Naive thymus-derived CD4-positive, alpha-beta T cell (primary cell): ENCODE data around the gene COMMD9. TPM values are rescaled to one million over a fixed set of nuclear protein-coding genes. Genes with fewer than 3 reads are reported as not detected.
"Not testable (repeated sequence)": the region's sequence is repeated elsewhere in the genome, so short reads cannot be mapped to it uniquely, and the experiment has no call there.

ENCODE experiments used
- ATAC-seq: fragments of 150-1000 bp; cut with Tn5 transposase; 2 replicates; pipeline ENCODE4 v1.10.0; 2021; ENCODE audit warnings: mild to moderate bottlenecking, moderate library complexity
- CTCF ChIA-PET: fragments of 350-600 bp; sonication (Branson Sonifier 250); formaldehyde crosslinking; loops from one replicate; lab custom pipeline; 2021; ENCODE audit warnings: antibody characterized with exemption; lab: Charles Lee
- POLR2A ChIA-PET: fragments of 350-600 bp; sonication (Branson Sonifier 250); formaldehyde crosslinking; loops from one replicate; lab custom pipeline; 2021; ENCODE audit warnings: antibody characterized with exemption, inconsistent platforms; lab: Charles Lee
- DNase-seq, 9 donors: peaks; one replicate each; pipeline versions ENCODE4 v3.0.0 to v3.0.0-alpha.2; 2020 to 2022; ENCODE audit warnings: mixed read lengths in 1 of 9
- H3K27ac ChIP-seq: one replicate; pipeline ENCODE4 v1.7.0; 2013; ENCODE audit warnings: mild to moderate bottlenecking, low read depth, low read length, moderate library complexity
- H3K27me3 ChIP-seq, 2 donors: one replicate each; pipeline ENCODE4 v1.7.0; 2013; ENCODE audit warnings: low read length in 2 of 2, mild to moderate bottlenecking in 2 of 2, moderate library complexity in 2 of 2; ENCODE audit not compliant: control insufficient read depth in 2 of 2, insufficient read depth in 2 of 2
- H3K36me3 ChIP-seq, 3 experiments: 1 replicate in 2 of 3; 2 replicates in 1 of 3; pipeline ENCODE4 v1.7.0; 2013; ENCODE audit warnings: low read length in 3 of 3, mild to moderate bottlenecking in 3 of 3, moderate library complexity in 1 of 3; ENCODE audit not compliant: insufficient read depth in 3 of 3, control insufficient read depth in 2 of 3
- H3K4me1 ChIP-seq, 2 donors: one replicate each; pipeline ENCODE4 v1.7.0; 2013; ENCODE audit warnings: low read length in 2 of 2, mild to moderate bottlenecking in 2 of 2, moderate library complexity in 1 of 2; ENCODE audit not compliant: control insufficient read depth in 2 of 2, insufficient read depth in 2 of 2
- H3K4me3 ChIP-seq: 2 replicates; pipeline ENCODE4 v1.7.0; 2013; ENCODE audit warnings: mild to moderate bottlenecking, low read length
- H3K9me3 ChIP-seq, 3 experiments: 1 replicate in 2 of 3; 2 replicates in 1 of 3; pipeline ENCODE4 v1.7.0; 2013; ENCODE audit warnings: low read length in 3 of 3; ENCODE audit not compliant: control insufficient read depth in 2 of 3
- H3K27ac Mint-ChIP-seq, 9 donors: one replicate each; pipeline ENCODE4 v1.8.0; 2020 to 2022; ENCODE audit warnings: mixed read lengths in 9 of 9, mild to moderate bottlenecking in 8 of 9, moderate library complexity in 5 of 9, inconsistent platforms in 2 of 9
- H3K27me3 Mint-ChIP-seq, 5 donors: one replicate each; pipeline ENCODE4 v1.8.0; 2021 to 2022; ENCODE audit warnings: mixed read lengths in 5 of 5, mild to moderate bottlenecking in 1 of 5
- H3K36me3 Mint-ChIP-seq, 5 donors: one replicate each; pipeline ENCODE4 v1.8.0; 2020 to 2022; ENCODE audit warnings: mixed read lengths in 5 of 5, mild to moderate bottlenecking in 3 of 5, inconsistent platforms in 1 of 5
- H3K4me1 Mint-ChIP-seq, 7 donors: one replicate each; pipeline ENCODE4 v1.8.0; 2020 to 2022; ENCODE audit warnings: mixed read lengths in 7 of 7, mild to moderate bottlenecking in 3 of 7, inconsistent platforms in 1 of 7
- H3K4me3 Mint-ChIP-seq, 10 donors: one replicate each; pipeline ENCODE4 v1.8.0; 2020 to 2022; ENCODE audit warnings: mild to moderate bottlenecking in 10 of 10, mixed read lengths in 10 of 10, moderate library complexity in 6 of 10, inconsistent platforms in 2 of 10
- H3K9me3 Mint-ChIP-seq, 11 donors: one replicate each; pipeline ENCODE4 v1.8.0; 2020 to 2022; ENCODE audit warnings: mixed read lengths in 11 of 11, mild to moderate bottlenecking in 4 of 11, inconsistent platforms in 1 of 11, moderate library complexity in 1 of 11
- intact Hi-C, 2 donors: fragments of 100-400 bp; cut with micrococcal nuclease; formaldehyde crosslinking; loops; one replicate each; pipeline ENCODE4 v1.15.1; 2023
- polyA plus RNA-seq, 2 donors: library from polyadenylated mRNA; unstranded; fragments of 300-500 nt; fragmentation: Illumina TruSeq; gene quantifications; one replicate each; pipeline ENCODE4 v1.2.3, GENCODE V29; 2021
- total RNA-seq, 6 experiments: library from RNA in 5 of 6; stranded (reverse) in 5 of 6; gene quantifications; 1 replicate in 5 of 6; 2 replicates in 1 of 6; pipeline ENCODE4 v1.2.3 and lab custom pipeline; 2021 to 2026

The COMMD9 gene
- total and polyA plus RNA-seq, 7 experiments from 2014 or later, result 42.6 to 86.1 (median 49.5) TPM

DNA sequence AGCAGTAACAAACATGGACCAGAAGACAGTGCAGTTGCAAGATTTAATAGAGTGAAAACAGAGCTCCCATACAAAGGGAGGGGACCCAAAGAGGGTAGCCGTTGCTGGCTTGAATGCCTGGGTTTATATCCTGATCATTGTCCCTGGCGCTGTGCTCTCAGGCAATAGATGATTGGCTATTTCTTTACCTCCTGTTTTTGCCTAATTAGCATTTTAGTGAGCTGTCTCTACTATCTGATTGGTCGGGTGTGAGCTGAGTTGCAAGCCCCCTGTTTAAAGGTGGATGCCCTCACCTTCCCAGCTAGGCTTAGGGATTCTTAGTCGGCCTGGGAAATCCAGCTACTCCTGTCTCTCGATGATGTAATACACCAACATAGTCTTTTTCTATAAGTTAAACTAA, 36.2 kb upstream of the COMMD9 start:
- intact Hi-C loops, H3K27me3 ChIP-seq, H3K36me3 ChIP-seq, POLR2A ChIA-PET, H3K27ac ChIP-seq, H3K9me3 ChIP-seq, H3K4me3 ChIP-seq, H3K36me3 Mint-ChIP-seq, H3K9me3 Mint-ChIP-seq, ATAC-seq, H3K4me1 ChIP-seq, DNase-seq, H3K4me3 Mint-ChIP-seq, H3K27ac Mint-ChIP-seq, CTCF ChIA-PET, H3K4me1 Mint-ChIP-seq: not testable (repeated sequence)
- H3K27me3 Mint-ChIP-seq, result peaks cover 6 to 20% (median 11%) of the 10 kb centered on the region in 5 donors

- POLR2A ChIA-PET, H3K4me3 Mint-ChIP-seq, H3K4me1 ChIP-seq, intact Hi-C loops, H3K4me3 ChIP-seq, H3K36me3 Mint-ChIP-seq, H3K9me3 Mint-ChIP-seq, ATAC-seq, H3K4me1 Mint-ChIP-seq, DNase-seq, H3K27me3 ChIP-seq, H3K27ac Mint-ChIP-seq, CTCF ChIA-PET, H3K9me3 ChIP-seq, H3K27ac ChIP-seq, H3K36me3 ChIP-seq: not testable (repeated sequence)
- peaks cover 6 to 20% (median 11%) of the 10 kb centered on the region in 5 donors for H3K27me3 Mint-ChIP-seq
These were observed 35.7 kb upstream of the COMMD9 start for GRCh38 chr11:36324956-36325355.

GRCh38 chr11:36317992-36318391, 28.8 kb upstream of the COMMD9 start:
- no peaks in the 10 kb centered on the region for H3K36me3 Mint-ChIP-seq
- no peak overlapping the region for H3K4me3 Mint-ChIP-seq
- POLR2A ChIA-PET, result no interaction called here
- no peaks in the 10 kb centered on the region for H3K9me3 Mint-ChIP-seq
- intact Hi-C loops, result no loop called here
- no peaks in the 10 kb centered on the region for H3K4me1 ChIP-seq
- CTCF ChIA-PET, result no interaction called here
- no peak overlapping the region for H3K4me3 ChIP-seq
- H3K9me3 ChIP-seq, result no peaks in the 10 kb centered on the region
- DNase-seq (no peak), ATAC-seq (no peak)
- no peaks in the 10 kb centered on the region for H3K4me1 Mint-ChIP-seq
- no peak overlapping the region for H3K27ac Mint-ChIP-seq
- no peaks in the 10 kb centered on the region for H3K27me3 ChIP-seq
- H3K27me3 Mint-ChIP-seq, result peaks cover 11 to 38% (median 36%) of the 10 kb centered on the region in 5 donors
- H3K36me3 ChIP-seq, result no peaks in the 10 kb centered on the region
- no peak overlapping the region for H3K27ac ChIP-seq

GRCh38 chr11:36316049-36316448, 26.8 kb upstream of the COMMD9 start:
- POLR2A ChIA-PET, result no interaction called here
- Mint-ChIP-seq H3K9me3 (no peaks in the 10 kb centered on the region), H3K4me1 (no peaks in the 10 kb centered on the region), H3K36me3 (no peaks in the 10 kb centered on the region), H3K27ac (no peak overlapping the region), H3K4me3 (no peak overlapping the region), H3K27me3 (peaks cover 11 to 40% (median 36%) of the 10 kb centered on the region in 5 donors)
- CTCF ChIA-PET, result no interaction called here
- no peaks in the 10 kb centered on the region for H3K27me3 ChIP-seq
- no peak for ATAC-seq
- DNase-seq, result no peak
- no peak overlapping the region for H3K4me3 ChIP-seq
- H3K9me3 ChIP-seq, result no peaks in the 10 kb centered on the region
- intact Hi-C loops, result no loop called here
- H3K27ac ChIP-seq, result no peak overlapping the region
- H3K36me3 ChIP-seq, result no peaks in the 10 kb centered on the region
- H3K4me1 ChIP-seq, result no peaks in the 10 kb centered on the region

- Mint-ChIP-seq H3K27me3 (peaks cover 19 to 42% (median 41%) of the 10 kb centered on the region in 5 donors), H3K4me3 (no peak overlapping the region), H3K36me3 (no peaks in the 10 kb centered on the region), H3K4me1 (no peaks in the 10 kb centered on the region), H3K27ac (no peak overlapping the region), H3K9me3 (peaks cover 0 to 5% (median 0%) of the 10 kb centered on the region in 11 donors)
- no peaks in the 10 kb centered on the region for H3K36me3 ChIP-seq
- ATAC-seq (no peak), DNase-seq (no peak)
- no peak overlapping the region for H3K4me3 ChIP-seq
- ChIA-PET CTCF (no interaction called here), POLR2A (no interaction called here)
- no peaks in the 10 kb centered on the region for H3K4me1 ChIP-seq
- no peaks in the 10 kb centered on the region for H3K27me3 ChIP-seq
- no peak overlapping the region for H3K27ac ChIP-seq
- intact Hi-C loops, result no loop called here
- H3K9me3 ChIP-seq, result no peaks in the 10 kb centered on the region
These were observed 25.2 kb upstream of the COMMD9 start for GRCh38 chr11:36314434-36314767.

DNA sequence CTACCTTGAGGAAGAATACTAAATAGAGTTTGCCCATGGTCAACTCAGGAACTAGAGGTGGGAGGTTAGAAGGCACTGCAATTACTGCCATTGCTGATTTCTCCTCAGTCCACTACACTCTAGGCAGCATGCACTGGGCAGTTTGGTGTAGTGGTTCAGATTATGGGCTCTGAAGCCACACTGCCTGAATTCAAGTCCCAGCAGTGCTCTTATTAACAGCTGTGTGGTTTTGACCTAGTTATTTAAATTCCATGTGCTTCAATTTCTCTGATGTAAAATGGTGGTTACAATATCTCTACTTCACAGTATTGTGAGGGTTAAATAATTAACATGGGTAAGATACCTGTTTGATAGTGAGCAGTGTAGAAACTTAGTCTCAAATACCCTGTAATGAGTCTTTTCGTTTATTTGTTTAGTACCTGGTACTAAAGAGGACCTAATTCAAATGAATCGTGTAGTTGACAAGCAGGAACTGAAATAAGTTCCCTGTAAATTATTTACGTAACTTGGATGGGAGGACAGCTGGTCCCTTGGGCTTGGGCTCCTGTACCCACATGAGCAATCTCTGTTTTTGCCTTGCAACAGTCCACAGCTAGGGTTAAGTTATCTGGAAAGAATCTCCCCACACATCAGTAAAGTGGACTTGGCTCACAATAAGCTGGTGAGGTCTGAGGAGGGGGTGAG, 24.7 kb upstream of the COMMD9 start:
- Mint-ChIP-seq H3K4me3 (no peak overlapping the region), H3K4me1 (no peaks in the 10 kb centered on the region), H3K27me3 (peaks cover 22 to 44% (median 41%) of the 10 kb centered on the region in 5 donors), H3K27ac (no peak overlapping the region), H3K9me3 (peaks cover 0 to 6% (median 0%) of the 10 kb centered on the region in 11 donors), H3K36me3 (no peaks in the 10 kb centered on the region)
- intact Hi-C loops, result no loop called here
- ChIA-PET CTCF (no interaction called here), POLR2A (no interaction called here)
- DNase-seq, result no peak
- ATAC-seq, result no peak
- Histone ChIP-seq H3K27me3 (no peaks in the 10 kb centered on the region), H3K4me1 (no peaks in the 10 kb centered on the region), H3K4me3 (no peak overlapping the region), H3K36me3 (no peaks in the 10 kb centered on the region), H3K9me3 (no peaks in the 10 kb centered on the region), H3K27ac (no peak overlapping the region)
